Tibial nerve (tissue), 3 donors: ENCODE results near the gene PKN2.

Source experiments
- CTCF ChIP-seq, 5 experiments: fragments of 200-600 bp in 3 of 5; fragments of 450-650 bp in 2 of 5; sonication (generic) in 3 of 5; IDR thresholded peaks; one replicate each; pipeline ENCODE4 v1.5.1; 2016 to 2019; ENCODE audit warnings: antibody characterized with exemption in 5 of 5, mild to moderate bottlenecking in 3 of 5, moderate library complexity in 2 of 5
- POLR2A ChIP-seq, 2 donors: fragments of 450-650 bp; IDR thresholded peaks; one replicate each; pipeline ENCODE4 v1.6.1; 2017; ENCODE audit warnings: antibody characterized with exemption in 2 of 2, mild to moderate bottlenecking in 2 of 2, moderate library complexity in 2 of 2

GRCh38 chr1:88730995-88731394 is 46.9 kb downstream of the PKN2 start:
- TF ChIP-seq CTCF (IDR thresholded peaks at IDR 0.05) (no peak), POLR2A (IDR thresholded peaks at IDR 0.05) (no peak)
